K562 (cell line): ENCODE data around the gene PRXL2A. TPM values are rescaled to one million over a fixed set of nuclear protein-coding genes. Genes with fewer than 3 reads are reported as not detected.

Source experiments
- ATAC-seq: fragments of 200-7000 bp; cut with Tn5 transposase; 3 replicates; pipeline ENCODE4 v1.9.1; 2020; ENCODE audit warnings: moderate library complexity
- BruUV-seq: library from RNA; stranded (reverse); fragments of 400-500 nt; replicated peaks from 2 replicates; lab custom pipeline; 2021; lab: Mats Ljungman, UMichigan
- CTCF ChIA-PET: fragments of 300-600 bp; formaldehyde crosslinking; extraction: SDS; loops from one replicate; lab custom pipeline; 2021; ENCODE audit warnings: low intra/inter-chr PET ratio; lab: Yijun Ruan, JAX
- POLR2A ChIA-PET: fragments of 300-600, 350-650 bp; sonication (Branson Sonifier 250); formaldehyde crosslinking; extraction: SDS; loops from one replicate; lab custom pipeline; 2021; ENCODE audit warnings: antibody characterized with exemption, inconsistent platforms; lab: Yijun Ruan, JAX
- DNase-seq, 4 experiments: peaks; one replicate each; pipeline versions ENCODE4 v3.0.0 to v3.0.0-alpha.2; 2011 to 2018; ENCODE audit warnings: low spot score in 3 of 4, mixed read lengths in 3 of 4; ENCODE audit errors: extremely low read depth in 1 of 4
- FAIRE-seq: peaks from 2 replicates; lab custom pipeline; 2011; peaks lifted over from hg19 to GRCh38; lab: Jason Lieb, UNC
- H2AFZ ChIP-seq: 2 replicates; pipeline ENCODE4 v1.6.0; 2011; ENCODE audit warnings: low read depth, low read length, control low read depth, inconsistent platforms
- H3K27ac ChIP-seq: fragments of 200-600 bp; 3 replicates; pipeline ENCODE4 v1.8.0; 2011; ENCODE audit warnings: low read depth, mild to moderate bottlenecking, control low read depth, inconsistent platforms, low read length, moderate library complexity, mixed read lengths; ENCODE audit errors: extremely low read depth
- H3K27me3 ChIP-seq, 2 experiments: fragments of 300-600 bp in 1 of 2; 2 replicates in 1 of 2; 3 replicates in 1 of 2; pipeline versions ENCODE4 v1.6.0 to v1.8.0; 2011; ENCODE audit warnings: inconsistent platforms in 2 of 2, low read length in 2 of 2, mild to moderate bottlenecking in 1 of 2, mixed read lengths in 1 of 2, moderate library complexity in 1 of 2; ENCODE audit not compliant: control insufficient read depth in 2 of 2, insufficient read depth in 2 of 2
- H3K36me3 ChIP-seq: fragments of 300-600 bp; 3 replicates; pipeline ENCODE4 v1.8.0; 2011; ENCODE audit warnings: mild to moderate bottlenecking, low read length, inconsistent platforms; ENCODE audit not compliant: control insufficient read depth, insufficient read depth
- H3K4me1 ChIP-seq, 2 experiments: fragments of 200-600 bp in 1 of 2; replicated peaks in 1 of 2; 2 replicates in 1 of 2; 3 replicates in 1 of 2; pipeline versions ENCODE4 v1.5.1 to v1.8.0; 2011; ENCODE audit warnings: inconsistent platforms in 2 of 2, low read length in 2 of 2, mild to moderate bottlenecking in 1 of 2, mixed read lengths in 1 of 2, moderate library complexity in 1 of 2; ENCODE audit not compliant: control insufficient read depth in 2 of 2, insufficient read depth in 2 of 2
- H3K4me2 ChIP-seq: 2 replicates; pipeline ENCODE4 v1.6.1; 2011; ENCODE audit warnings: low read length, control low read depth, inconsistent platforms, mixed read lengths; ENCODE audit not compliant: insufficient read depth
- H3K4me3 ChIP-seq: fragments of 200-600 bp; sonication (generic), shearing (Covaris generic); 2 replicates; pipeline ENCODE4 v1.5.1; 2016; ENCODE audit warnings: control low read depth, inconsistent platforms
- H3K79me2 ChIP-seq: fragments of 200-600 bp; 3 replicates; pipeline ENCODE4 v1.8.0; 2011; ENCODE audit warnings: low read length, inconsistent platforms; ENCODE audit not compliant: control insufficient read depth, insufficient read depth
- H3K9ac ChIP-seq, 2 experiments: 2 replicates each; pipeline versions ENCODE4 v1.6.0 to v1.6.1; 2011; ENCODE audit warnings: low read depth in 2 of 2, low read length in 2 of 2, control low read depth in 1 of 2, inconsistent platforms in 1 of 2, mild to moderate bottlenecking in 1 of 2, mixed read lengths in 1 of 2; ENCODE audit not compliant: insufficient read depth in 1 of 2
- H3K9me1 ChIP-seq: one replicate; pipeline ENCODE4 v1.6.0; 2011; ENCODE audit warnings: inconsistent platforms, mild to moderate bottlenecking, low read length, moderate library complexity; ENCODE audit not compliant: control insufficient read depth, insufficient read depth
- H3K9me3 ChIP-seq: replicated peaks from 2 replicates; pipeline ENCODE4 v1.5.1; 2011; ENCODE audit warnings: low read depth, low read length, inconsistent platforms; ENCODE audit not compliant: control insufficient read depth, insufficient read depth
- H4K20me1 ChIP-seq: replicated peaks from 2 replicates; pipeline ENCODE4 v1.6.1; 2011; ENCODE audit warnings: low read length, inconsistent platforms, mixed read lengths; ENCODE audit not compliant: control insufficient read depth, insufficient read depth
- ADNP ChIP-seq: fragments of 200-800 bp; sonication (Bioruptor generic); IDR thresholded peaks from 2 replicates; pipeline ENCODE4 v1.6.1; 2016; ENCODE audit warnings: missing genetic modification characterization, missing compliant biosample characterization
- RNF2 ChIP-seq: sonication (generic); IDR thresholded peaks from 2 replicates; pipeline ENCODE4 v1.6.1; 2016
- SAFB ChIP-seq: fragments of 200-400 bp; formaldehyde crosslinking; IDR thresholded peaks from 2 replicates; pipeline ENCODE4 v1.6.1; 2017; ENCODE audit warnings: low read depth, low read length, borderline replicate concordance
- SPI1 ChIP-seq: IDR thresholded peaks from 2 replicates; pipeline ENCODE4 v1.6.1; 2011; ENCODE audit warnings: low read depth, low read length, control low read depth, borderline replicate concordance
- WGBS: fragments of 100-300 bp; shearing (Covaris generic); methylation state at CpG from one replicate; pipeline ENCODE4 v1.1.6; 2016; ENCODE audit warnings: low coverage, mixed read lengths; ENCODE audit not compliant: insufficient coverage; ENCODE audit errors: missing lambda C conversion rate; 5-methylcytosine and 5-hydroxymethylcytosine counted together
- in situ Hi-C: fragments of 300-500 bp; cut with MboI; formaldehyde crosslinking; loops from 4 replicates; pipeline ENCODE4 v1.15.0; 2018; ENCODE audit warnings: inconsistent platforms, mixed read lengths
- intact Hi-C: fragments of 100-400 bp; cut with micrococcal nuclease; formaldehyde crosslinking; loops from 2 replicates; pipeline ENCODE4 v1.14.2; 2022
- polyA plus RNA-seq, 8 experiments: library from polyadenylated mRNA; depleted of rRNA in 4 of 8; stranded (reverse) in 5 of 8; unstranded in 3 of 8; fragments of >200 nt; fragmentation: Nextera tagmentation in 2 of 8; fragmentation: Illumina TruSeq in 1 of 8; extraction: Ambion mirVana in 2 of 8; extraction: Trizol in 1 of 8; gene quantifications; 2 replicates each; pipeline versions ENCODE4 v1.2.1 to v1.2.3, GENCODE V29; 2011 to 2014; ENCODE audit warnings: inconsistent platforms in 1 of 8, missing spikeins in 1 of 8
- total RNA-seq, 7 experiments: library from RNA; depleted of rRNA in 6 of 7; stranded (reverse); fragments of >200 nt in 6 of 7; fragmentation: Illumina TruSeq in 2 of 7; extraction: Trizol in 2 of 7; gene quantifications; 2 replicates each; pipeline versions ENCODE4 v1.2.1 to v1.2.3, GENCODE V29; 2011 to 2021; ENCODE audit warnings: low replicate concordance in 1 of 7

The PRXL2A gene
- total and polyA plus RNA-seq, 9 of the 15 experiments (the other 6 are each of a cell fraction or from before 2014, with no cell fraction given) = 0.14 to 1.2 (median 0.75) TPM

- WGBS = 0% methylated on average over 4 of the region's 4 CpGs
- in situ Hi-C loops = no loop called here
- FAIRE-seq = no peak
- ATAC-seq = no peak
- CTCF ChIA-PET = no interaction called here
- no TSS peak for BruUV-seq
- POLR2A ChIA-PET = interaction anchor here (0.8 to 1.2 kb wide), 5 partner anchors 8 to 223 kb away, joined by 3 read pairs; no protein-coding TSS in a partner anchor
- H3K9me1 ChIP-seq = no peaks in the 10 kb centered on the region
- H2AFZ ChIP-seq = no peak overlapping the region
- no peak overlapping the region for H3K4me3 ChIP-seq
- H3K36me3 ChIP-seq = no peaks in the 10 kb centered on the region
- H3K4me1 ChIP-seq = peaks cover 0 to 10% of the 10 kb centered on the region in 2 experiments; a peak in 3 of 5 replicates
- H3K79me2 ChIP-seq = no peaks in the 10 kb centered on the region
- no peaks in the 10 kb centered on the region for H4K20me1 ChIP-seq
- DNase-seq = no peak
- H3K9me3 ChIP-seq = 0 out of 2 replicates have a peak, but pooled peaks cover 2% of the 10 kb centered on the region
- H3K9ac ChIP-seq = no peak overlapping the region
- H3K27me3 ChIP-seq = peaks cover 15 to 31% of the 10 kb centered on the region in 2 experiments
- intact Hi-C loops = no loop called here
- no peak overlapping the region for H3K4me2 ChIP-seq
- TF ChIP-seq RNF2 = 0 out of 2 replicates have a peak, but pooled peaks have one; percentile 12
- no peak for TF ChIP-seq ADNP (tag)
- H3K27ac ChIP-seq = no peak overlapping the region
Observed at GRCh38 chr10:80405626-80406025, 2.7 kb upstream of the PRXL2A start.

- 0 out of 2 replicates have a peak, but pooled peaks cover 2% of the 10 kb centered on the region for H3K9me3 ChIP-seq
- no peak for DNase-seq
- POLR2A ChIA-PET = interaction anchor here (0.8 to 1.2 kb wide), 4 partner anchors 8 to 222 kb away, joined by 3 read pairs; no protein-coding TSS in a partner anchor
- no peak overlapping the region for H3K4me3 ChIP-seq
- H2AFZ ChIP-seq = no peak overlapping the region
- in situ Hi-C loops (no loop called here), intact Hi-C loops (no loop called here)
- no peak overlapping the region for H3K9ac ChIP-seq
- CTCF ChIA-PET = no interaction called here
- H3K79me2 ChIP-seq = no peaks in the 10 kb centered on the region
- peaks cover 4 to 10% of the 10 kb centered on the region in 2 experiments; a peak in 4 of 5 replicates for H3K4me1 ChIP-seq
- WGBS = 0% methylated on average over 4 of the region's 4 CpGs
- no peak overlapping the region for H3K27ac ChIP-seq
- H4K20me1 ChIP-seq = no peaks in the 10 kb centered on the region
- ATAC-seq = no peak
- BruUV-seq = no TSS peak
- peaks cover 15 to 31% of the 10 kb centered on the region in 2 experiments for H3K27me3 ChIP-seq
- no peaks in the 10 kb centered on the region for H3K9me1 ChIP-seq
- no peaks in the 10 kb centered on the region for H3K36me3 ChIP-seq
- no peak for FAIRE-seq
- no peak for TF ChIP-seq SAFB
- TF ChIP-seq SPI1 = peak; percentile 29; the same call in 1 of the 2 replicates
- H3K4me2 ChIP-seq = no peak overlapping the region
Observed at GRCh38 chr10:80406204-80406603, 2.1 kb upstream of the PRXL2A start.
